GM19463 (cell line): ENCODE data around the gene MLKL.
A peak's percentile ranks its signal among the peaks of the same experiment; 100 is the strongest.
"Not testable (repeated sequence)": the region's sequence is repeated elsewhere in the genome, so short reads cannot be mapped to it uniquely, and the experiment has no call there.

Source experiments
- ATAC-seq: cut with Tn5 transposase; IDR thresholded peaks from one replicate; pipeline ENCODE4 v1.9.1; 2021; ENCODE audit warnings: mild to moderate bottlenecking, moderate library complexity; ENCODE audit not compliant: unreplicated experiment

MLKL gene

DNA sequence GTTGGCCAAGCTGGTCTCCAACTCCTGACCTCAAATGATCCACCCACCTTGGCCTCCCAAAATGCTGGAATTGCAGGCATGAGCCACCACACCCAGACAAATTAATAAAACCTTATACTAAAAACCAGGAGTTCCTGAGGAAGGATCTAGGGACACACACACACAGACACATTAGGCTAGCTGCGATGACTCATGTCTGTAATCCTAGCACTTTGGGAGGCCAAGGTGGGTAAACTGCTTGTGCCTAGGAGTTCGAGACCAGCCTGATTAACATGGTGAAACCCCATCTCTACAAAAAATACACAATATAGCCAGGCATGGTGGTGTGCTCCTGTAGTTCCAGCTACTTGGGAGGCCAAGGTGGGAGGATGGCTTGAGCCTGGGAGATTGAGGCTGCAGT lies 47.8 kb downstream of the MLKL start:
- ATAC-seq = not testable (repeated sequence)

DNA sequence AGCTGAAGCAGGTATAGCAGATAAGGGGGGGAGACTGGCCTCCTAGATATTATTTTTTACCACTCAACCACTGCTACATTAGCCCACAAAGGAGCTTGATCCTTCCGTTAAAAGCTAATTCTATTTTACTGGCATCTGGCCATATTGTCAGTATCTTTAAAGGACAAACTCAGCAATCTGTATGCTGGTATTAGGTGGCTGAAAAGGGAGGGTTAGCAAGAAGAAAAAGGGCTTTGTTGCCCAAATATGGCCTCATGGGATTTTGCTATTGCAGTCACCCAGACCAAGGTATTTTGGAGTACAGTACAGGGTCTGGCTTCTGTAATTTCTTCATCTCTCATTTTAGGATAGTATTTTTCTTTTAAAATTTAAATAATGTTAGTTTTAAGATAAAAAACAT lies 48.4 kb downstream of the MLKL start:
- no peak for ATAC-seq

- ATAC-seq = no peak
Observed at GRCh38 chr16:74651841-74652240, 48.8 kb downstream of the MLKL start.

GRCh38 chr16:74650966-74651567 lies 49.6 kb downstream of the MLKL start:
- ATAC-seq = no peak

DNA sequence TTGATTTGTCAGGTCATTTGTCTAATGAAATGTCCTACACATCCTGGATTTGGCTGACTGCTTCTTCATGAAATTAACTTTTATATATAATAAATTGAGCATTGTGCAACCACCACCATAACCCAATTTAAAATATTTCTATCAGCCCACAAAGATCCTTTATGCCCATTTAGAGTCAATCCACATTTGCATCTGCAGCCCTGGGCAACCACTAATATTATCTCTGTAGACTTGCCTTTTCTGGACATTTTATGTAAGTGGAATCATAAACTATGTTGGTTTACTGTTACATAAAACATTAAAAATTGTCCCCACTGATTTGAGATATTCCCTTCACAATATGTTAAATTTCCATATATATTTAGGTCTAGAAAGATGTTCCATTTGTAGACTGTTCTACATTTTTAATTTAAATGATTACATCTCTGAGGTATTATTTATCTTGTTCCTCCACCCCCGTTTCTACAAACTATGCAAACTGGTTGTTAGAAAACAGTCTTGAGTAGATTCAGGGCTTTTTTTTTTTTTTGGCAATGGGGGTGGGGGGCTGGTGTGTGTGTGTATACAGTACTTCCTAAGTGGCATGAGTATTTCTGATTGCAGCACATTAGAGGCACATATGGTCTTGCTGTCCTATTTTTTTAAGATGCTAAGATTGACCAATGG lies 50.7 kb downstream of the MLKL start:
- no peak for ATAC-seq

GRCh38 chr16:74641969-74642368 lies 58.7 kb downstream of the MLKL start:
- ATAC-seq = no peak

DNA sequence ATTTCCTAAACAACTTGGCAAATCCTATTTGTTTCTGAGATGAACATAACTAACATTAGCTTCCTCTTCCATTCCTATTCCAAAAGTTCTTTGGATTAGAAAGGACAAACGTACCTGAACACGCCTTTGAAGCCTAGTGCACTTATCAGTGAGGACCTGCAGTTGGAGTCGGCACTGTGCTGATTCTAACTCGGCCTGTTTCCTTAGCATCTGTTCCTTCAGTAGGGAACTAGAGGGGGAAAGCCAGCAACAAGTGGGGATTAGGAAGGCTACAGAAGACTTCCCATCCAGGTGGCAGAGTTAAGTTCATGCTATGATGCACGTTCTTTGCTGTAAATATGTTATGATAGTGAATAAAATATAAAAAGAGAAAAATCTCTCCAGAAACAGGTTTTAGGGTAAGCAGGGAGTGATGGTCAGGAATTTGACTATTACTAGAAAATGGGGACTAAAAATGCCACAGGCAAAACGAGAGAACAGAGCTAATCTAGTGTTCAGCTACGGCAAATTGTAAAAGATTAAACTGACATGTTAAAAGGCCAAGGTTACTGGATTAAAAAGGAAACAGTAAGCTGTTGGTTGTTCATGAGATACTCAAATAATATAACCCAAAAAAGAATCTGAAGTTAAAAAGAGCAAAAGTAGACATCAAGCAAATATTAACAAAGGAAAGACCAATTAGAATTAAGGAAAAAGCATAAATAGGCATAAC lies 62.8 kb downstream of the MLKL start:
- no peak for ATAC-seq

DNA sequence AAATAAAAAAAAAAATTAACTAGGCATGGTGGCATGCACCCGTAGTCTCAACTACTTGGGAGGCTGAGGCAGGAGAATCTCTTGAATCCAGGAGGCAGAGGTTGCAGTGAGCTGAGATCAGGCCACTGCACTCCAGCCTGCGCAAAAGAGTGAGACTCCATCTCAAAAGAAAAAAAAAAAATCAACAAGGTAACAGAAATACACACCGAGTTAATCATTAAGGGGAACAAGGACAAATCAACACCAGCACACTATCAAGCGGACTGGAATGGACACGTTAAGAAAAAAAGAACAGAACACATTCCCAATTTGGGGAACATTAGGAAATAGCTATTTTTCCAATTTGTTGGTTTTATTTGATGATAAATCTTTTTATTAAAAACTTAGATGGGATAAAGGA lies 65.4 kb downstream of the MLKL start:
- no peak for ATAC-seq

GRCh38 chr16:74633686-74634085 lies 67.0 kb downstream of the MLKL start:
- ATAC-seq = no peak

DNA sequence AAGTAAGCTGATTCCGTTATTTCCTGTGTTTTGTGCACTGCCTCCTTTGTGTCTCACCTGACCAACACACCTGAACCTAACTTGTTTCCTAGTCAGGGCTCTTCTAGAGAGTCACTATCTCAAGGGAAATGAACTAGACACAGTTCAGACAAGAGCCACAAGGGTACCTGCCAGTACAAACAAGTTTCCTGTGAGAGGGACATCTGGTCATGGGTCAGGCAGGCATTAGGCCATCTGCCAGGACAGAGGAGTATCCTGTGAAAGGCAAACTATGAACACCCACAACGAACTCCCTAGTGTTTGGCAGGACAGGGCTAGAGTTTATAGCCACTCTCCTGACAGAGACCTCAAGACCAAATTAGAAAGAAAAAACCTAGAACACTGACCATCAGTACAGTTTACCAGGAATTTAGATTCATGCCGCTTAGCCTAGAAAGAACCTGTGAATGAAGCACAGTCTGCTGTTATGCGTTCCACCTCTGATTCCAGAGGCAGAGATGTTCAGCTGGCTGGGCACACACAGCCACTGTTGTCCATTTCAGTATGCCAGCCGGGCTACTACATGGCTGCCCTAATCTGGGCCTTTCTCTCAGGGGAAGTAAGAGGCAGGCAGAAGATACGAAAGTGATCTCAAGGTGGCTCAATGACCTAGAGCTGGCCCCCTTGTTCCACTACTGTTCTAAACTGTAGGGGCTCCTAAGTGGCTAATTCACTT lies 73.0 kb downstream of the MLKL start:
- no peak for ATAC-seq

DNA sequence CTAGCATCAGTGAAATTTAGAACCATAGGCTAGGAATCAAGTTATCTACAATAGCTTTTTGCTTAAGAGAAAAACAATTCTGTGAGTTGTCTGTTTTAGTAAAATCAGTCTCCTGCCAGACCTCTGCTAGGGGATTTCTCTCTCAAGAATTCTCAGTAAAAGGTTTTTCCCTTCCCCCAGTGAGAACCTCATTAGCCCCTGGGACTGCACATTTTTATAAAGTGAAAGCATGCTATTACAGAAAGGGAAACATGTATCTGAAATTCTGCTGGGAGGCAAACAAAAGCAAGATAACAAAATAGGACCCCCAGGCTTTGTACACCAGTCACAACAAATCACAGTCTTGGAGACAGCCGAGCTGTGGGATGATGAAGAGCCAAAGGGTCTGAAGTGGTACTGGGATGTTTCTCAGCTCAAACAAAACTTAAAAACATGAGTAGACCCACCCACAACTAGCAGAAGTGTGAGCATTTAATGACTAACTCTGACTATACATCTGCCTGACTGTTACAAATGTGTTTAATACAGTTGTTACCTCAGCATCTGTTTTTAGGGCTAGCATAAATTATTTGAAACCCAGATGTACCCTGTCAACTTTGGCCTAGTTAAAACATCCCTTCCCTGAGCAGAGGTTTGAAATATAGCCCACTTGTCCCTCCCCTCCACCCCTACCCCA lies 73.8 kb downstream of the MLKL start:
- ATAC-seq = peak; percentile 55

GRCh38 chr16:74625500-74626350 lies 74.9 kb downstream of the MLKL start:
- ATAC-seq = no peak

- ATAC-seq = no peak
Observed at GRCh38 chr16:74623839-74624235, 76.8 kb downstream of the MLKL start.

DNA sequence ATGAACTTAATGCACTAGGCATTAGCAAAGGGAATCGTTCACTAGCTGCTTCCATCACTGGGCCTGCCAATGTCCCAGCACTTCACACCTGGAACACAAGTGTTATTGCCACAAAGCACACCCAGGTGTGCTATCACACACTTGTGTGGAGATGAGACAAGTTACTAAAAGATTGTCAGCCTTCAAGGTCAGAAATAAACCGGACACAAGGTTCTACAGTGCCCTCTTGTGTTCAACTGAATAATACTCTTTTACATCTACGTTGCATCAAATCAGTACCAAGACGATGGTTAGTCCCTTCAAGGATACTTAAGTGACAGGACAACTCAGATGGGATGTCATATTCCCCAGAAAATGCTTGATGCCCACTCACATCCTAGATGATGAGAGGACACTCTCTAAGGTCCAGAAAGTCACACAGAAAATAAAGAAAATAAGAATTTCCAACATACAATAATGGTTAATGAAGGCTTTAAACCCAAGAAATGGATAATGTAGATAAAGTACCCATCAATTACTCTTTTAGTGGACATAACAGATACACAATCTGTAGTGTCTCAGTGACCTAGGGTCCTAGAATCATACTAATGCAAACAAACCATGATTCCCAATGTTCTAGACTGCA lies 77.3 kb downstream of the MLKL start:
- no peak for ATAC-seq

- ATAC-seq = no peak
Observed at GRCh38 chr16:74622005-74622404, 78.7 kb downstream of the MLKL start.
